ENCODE measurements around the gene TMEM139.

Gene TMEM139

DNA sequence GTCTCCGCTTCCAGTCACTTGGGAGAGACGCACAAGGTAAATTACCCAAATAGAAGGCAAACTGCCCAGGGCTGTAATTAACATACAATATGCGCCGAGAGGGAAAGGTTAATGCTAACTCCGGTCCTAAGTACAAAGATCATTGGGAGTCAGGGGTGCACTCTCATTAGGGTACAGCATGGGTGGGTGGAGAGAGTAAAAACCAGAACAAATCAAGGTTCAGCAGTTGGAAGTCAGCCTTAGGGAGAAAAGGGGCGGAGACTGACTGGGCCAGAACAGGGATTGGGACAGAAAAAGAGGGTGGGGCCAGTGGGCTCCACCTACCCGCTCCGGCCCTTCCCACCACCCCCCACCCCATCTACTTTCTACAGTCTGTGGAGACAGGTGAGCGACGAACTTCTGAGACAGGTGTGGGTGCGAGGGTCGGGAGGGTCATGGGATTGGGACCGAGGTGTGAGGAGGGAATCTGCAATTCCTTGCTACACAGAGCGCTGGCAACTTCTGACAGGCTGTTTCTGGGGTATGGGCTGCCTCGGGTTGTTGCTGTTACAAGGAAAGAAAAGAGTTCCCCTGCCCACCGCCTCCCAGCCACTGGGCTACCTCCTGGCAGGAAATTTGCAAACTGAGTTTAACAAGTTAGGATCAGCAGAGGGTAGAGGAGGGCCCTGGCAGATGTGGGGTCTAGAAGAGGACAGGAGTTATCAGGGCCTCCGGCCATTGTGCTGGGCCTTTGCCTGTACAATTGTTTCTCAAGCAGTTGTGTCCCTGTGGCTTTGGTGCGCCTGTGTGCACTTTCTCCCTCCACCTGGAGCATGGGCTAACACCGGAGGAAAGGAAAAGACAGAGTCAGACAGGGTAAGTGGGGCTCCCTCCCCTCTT, at the start of gene TMEM139:
Gene TMEM139 (plus strand): TSS at position 368 of the 879 bp plus-strand sequence. CDS start 1,000 bp downstream, outside the sequence.
- TF ChIP-seq ZNF274 (IDR thresholded peaks at IDR 0.05; ENCODE audit: low read depth, low read length) = no peak
- H3K4me3 ChIP-seq (ENCODE audit: low read length) = no peak within 1 kb of the TSS

DNA sequence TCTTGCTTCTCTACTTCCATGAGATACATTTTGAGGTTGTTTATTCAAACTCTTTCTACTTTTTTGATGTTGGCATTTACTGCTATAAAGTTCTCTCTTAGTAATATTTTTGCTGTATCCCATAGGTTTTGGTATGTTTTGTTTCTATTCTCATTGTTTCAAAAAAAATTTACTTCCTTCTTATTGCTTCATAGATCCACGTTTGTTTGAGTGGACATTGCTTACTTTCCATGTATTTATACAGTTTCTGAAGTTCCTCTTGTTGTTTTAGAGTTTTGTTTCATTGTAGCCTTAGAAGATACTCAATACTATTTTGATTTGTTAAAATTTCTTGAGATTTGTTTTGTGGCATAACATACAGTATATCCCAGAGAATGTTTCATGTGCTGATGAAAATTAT, 49.2 kb upstream of the TMEM139 start:
- no peak for TF ChIP-seq ZNF274 (IDR thresholded peaks at IDR 0.05; ENCODE audit: low read depth, low read length)

DNA sequence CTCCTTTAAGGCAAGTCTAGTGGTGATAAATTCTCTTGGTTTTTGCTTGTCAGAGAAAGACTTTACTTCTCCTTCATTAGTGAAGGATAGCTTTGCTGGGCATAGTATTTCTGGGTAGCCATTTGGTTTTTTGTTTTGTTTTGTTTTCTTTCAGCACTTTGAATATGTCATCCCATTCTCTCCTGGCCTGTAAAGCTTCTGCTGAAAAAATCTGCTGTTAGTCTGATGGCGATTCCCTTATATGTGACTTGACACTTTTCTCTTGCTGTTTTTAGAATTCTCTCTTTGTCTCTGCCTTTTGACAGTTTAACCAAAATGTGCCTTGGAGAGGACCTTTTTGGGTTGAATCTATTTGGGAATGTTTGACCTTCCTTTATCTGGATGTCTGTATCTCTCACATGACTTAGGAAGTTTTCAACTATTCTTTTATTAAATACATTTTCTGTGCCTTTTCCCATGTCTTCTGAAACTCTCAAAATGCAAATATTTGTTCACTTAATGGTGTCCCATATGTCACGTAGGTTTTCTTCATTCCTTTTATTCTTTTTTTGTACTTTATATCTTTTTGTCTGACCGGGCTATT, 48.3 kb upstream of the TMEM139 start:
- no peak overlapping the region for H3K4me3 ChIP-seq (ENCODE audit: low read length)
- TF ChIP-seq ZNF274 (IDR thresholded peaks at IDR 0.05; ENCODE audit: low read depth, low read length) = no peak

More for the DNA sequence above, 49.2 kb upstream of the TMEM139 start:
- H3K4me3 ChIP-seq (ENCODE audit: low read length) = no peak overlapping the region

GRCh38 chr7:143237366-143237765, 47.4 kb upstream of the TMEM139 start:
- no peak for TF ChIP-seq ZNF274 (IDR thresholded peaks at IDR 0.05; ENCODE audit: low read depth, low read length)
- H3K4me3 ChIP-seq (ENCODE audit: low read length) = no peak overlapping the region

- no peak for TF ChIP-seq ZNF274 (IDR thresholded peaks at IDR 0.05; ENCODE audit: low read depth, low read length)
- H3K4me3 ChIP-seq (ENCODE audit: low read length) = no peak overlapping the region
These were observed 46.3 kb upstream of the TMEM139 start for GRCh38 chr7:143238289-143238980.

DNA sequence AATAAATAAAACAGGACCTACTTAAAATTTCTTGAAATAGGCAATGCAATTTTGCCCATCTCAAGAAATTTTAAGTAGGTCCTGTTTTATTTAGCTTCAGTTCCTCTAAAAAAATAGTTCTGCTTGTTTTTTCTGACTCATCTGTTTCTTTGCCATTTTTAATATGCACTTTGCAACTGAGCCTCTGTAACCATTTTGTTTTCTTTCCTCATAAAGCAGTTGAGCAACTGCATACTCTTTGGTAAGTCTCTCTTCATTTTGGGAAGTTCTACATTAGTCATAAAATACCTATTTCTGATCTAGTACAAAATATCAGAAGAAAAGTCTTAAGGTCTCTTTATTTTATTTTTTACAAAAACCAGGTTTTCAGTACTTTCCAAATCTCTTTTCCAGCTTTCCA, 44.9 kb upstream of the TMEM139 start:
- H3K4me3 ChIP-seq (ENCODE audit: low read length) = no peak overlapping the region
- no peak for TF ChIP-seq ZNF274 (IDR thresholded peaks at IDR 0.05; ENCODE audit: low read depth, low read length)

DNA sequence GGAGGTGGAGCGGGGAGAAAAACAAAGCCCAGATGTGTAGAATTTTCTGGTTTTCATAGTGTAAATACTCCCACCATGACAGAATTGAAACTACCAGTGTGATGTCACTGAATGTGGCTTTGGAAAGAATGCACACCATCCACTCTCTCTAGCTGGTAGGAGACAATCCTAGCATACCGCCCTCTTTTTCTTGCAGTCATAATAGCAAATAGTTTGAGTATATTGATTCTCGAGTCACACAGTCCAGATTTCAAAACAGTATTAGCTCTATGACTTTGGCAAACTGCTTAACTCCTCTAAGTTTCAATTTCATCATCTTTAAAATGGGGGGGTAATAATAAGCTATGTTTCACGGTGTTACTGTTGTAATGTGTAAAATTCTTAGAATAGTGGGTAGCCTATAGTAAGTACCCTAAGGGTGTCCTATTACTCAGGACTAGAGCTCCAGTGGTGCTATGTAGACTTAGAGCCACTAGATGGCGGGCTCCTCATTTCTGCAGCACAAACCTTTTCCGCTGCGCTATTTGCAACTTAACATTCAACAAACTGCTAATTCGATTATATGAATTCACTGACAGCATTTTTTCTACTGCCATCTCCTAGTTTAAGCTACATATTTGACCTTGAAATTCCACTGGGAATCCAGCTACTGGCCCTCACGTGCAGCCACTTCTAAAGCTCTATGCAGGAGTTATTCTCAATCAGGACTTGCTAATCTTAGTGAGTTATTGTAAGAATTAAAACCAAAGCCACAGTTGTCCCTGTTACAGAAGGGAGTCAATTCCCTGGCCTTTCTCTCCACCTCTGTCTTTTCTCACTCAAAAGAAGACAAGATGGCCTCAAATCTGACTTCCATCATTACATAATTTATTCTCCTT, 44.2 kb upstream of the TMEM139 start:
- TF ChIP-seq ZNF274 (IDR thresholded peaks at IDR 0.05; ENCODE audit: low read depth, low read length) = no peak
- H3K4me3 ChIP-seq (ENCODE audit: low read length) = no peak overlapping the region

DNA sequence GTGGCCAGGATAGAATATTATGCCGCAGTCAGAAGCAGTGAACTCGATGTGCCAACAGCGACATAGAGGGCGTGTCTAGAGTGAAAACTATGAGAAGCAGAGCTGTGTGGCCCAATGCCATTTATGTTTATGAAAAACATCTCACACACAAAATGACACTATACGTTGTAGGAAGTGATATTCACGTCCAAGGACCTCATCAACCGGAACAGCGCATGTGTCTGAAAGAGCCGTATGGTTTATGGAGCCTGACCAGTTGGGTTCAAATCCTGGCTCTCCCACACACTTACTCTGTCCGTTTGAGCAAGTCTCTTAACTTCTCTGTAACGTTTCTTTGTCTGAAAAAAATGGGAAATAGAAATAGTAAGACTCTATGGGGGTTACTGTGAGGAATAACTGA, 42.5 kb upstream of the TMEM139 start:
- TF ChIP-seq ZNF274 (IDR thresholded peaks at IDR 0.05; ENCODE audit: low read depth, low read length) = no peak
- no peak overlapping the region for H3K4me3 ChIP-seq (ENCODE audit: low read length)

- TF ChIP-seq ZNF274 (IDR thresholded peaks at IDR 0.05; ENCODE audit: low read depth, low read length) = no peak
- no peak overlapping the region for H3K4me3 ChIP-seq (ENCODE audit: low read length)
These were observed 41.6 kb upstream of the TMEM139 start for GRCh38 chr7:143243111-143243510.

DNA sequence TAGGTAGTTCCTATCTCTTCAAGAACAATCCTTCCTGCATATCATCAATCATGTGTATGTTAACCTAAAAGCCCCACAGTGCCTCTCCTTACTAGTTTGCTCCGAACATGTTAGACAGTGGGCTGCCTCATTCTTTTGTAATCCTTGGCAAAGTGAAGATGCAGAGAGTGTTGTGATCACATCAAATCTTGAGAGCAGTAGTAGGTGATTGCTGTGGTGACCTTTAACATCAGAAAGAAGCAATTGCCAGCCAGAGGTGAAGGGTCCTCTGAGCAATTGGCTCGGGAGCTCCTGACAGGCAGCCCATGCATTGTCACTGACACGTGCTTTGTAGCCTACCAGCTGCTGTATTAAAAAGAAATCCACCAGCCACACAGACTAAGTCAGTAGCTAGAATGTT, 41.1 kb upstream of the TMEM139 start:
- TF ChIP-seq ZNF274 (IDR thresholded peaks at IDR 0.05; ENCODE audit: low read depth, low read length) = no peak
- H3K4me3 ChIP-seq (ENCODE audit: low read length) = no peak overlapping the region

DNA sequence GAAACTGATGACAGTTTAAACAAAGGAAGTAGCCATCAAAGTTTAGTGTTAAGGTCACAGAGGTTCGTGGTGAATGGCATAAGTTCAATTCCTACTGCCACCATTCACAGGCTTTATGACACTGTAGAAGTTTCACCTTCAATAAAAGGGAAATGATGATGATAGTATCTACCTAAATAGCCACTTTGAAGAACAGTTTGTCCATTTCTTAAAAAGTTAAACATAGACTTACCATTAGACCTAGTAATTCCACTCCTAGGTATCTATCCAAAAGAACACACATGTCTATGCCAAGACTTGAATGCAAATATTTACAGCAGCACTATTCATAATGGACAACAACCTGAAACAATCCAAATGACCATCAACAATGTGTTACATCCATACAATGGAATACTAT, 40.4 kb upstream of the TMEM139 start:
- no peak overlapping the region for H3K4me3 ChIP-seq (ENCODE audit: low read length)
- no peak for TF ChIP-seq ZNF274 (IDR thresholded peaks at IDR 0.05; ENCODE audit: low read depth, low read length)

DNA sequence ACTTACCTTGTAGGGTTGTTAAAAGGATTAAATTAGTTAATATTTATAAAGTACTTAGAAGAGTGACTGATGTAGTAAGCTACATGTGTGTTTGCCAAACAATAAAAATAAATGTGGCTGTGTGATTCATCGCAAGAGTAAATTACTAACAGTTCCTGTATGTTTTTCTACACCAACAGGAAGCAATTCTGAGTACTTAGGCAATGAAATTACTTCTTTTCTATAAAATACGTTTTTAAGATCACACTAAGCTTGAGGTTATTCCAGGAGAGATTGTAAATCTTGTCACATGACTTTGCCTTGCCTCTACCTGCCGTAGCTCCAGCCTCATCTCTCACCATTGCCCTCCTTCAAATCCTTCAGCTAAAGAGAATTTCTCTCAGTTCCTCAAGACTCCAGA, 39.6 kb upstream of the TMEM139 start:
- TF ChIP-seq ZNF274 (IDR thresholded peaks at IDR 0.05; ENCODE audit: low read depth, low read length) = no peak

DNA sequence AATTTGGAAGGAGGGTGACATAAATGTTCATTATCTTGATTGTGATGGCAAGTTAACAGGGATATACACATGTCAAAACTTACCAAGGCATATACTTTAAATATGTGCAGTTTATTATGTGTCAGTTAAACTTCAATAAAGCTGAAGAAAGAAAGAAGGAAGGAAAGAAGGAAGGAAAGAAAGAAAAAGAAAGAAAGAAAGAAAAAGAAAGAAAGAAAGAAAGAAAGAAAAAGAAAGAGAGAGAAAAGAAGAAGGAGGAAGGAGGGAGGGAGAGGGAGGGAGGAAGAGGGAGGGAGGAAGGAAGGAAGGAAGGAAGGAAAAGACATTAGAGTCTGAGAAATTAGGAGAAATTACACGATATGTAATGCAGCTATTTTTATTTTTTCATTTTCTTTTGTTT, 37.4 kb upstream of the TMEM139 start:
- TF ChIP-seq ZNF274 (IDR thresholded peaks at IDR 0.05; ENCODE audit: low read depth, low read length) = no peak
- no peak overlapping the region for H3K4me3 ChIP-seq (ENCODE audit: low read length)

More for the DNA sequence above, 39.6 kb upstream of the TMEM139 start:
- no peak overlapping the region for H3K4me3 ChIP-seq (ENCODE audit: low read length)

Data from GM08714 (cell line).